Measurements from ENCODE around the gene ACER3.

ACER3 gene

DNA sequence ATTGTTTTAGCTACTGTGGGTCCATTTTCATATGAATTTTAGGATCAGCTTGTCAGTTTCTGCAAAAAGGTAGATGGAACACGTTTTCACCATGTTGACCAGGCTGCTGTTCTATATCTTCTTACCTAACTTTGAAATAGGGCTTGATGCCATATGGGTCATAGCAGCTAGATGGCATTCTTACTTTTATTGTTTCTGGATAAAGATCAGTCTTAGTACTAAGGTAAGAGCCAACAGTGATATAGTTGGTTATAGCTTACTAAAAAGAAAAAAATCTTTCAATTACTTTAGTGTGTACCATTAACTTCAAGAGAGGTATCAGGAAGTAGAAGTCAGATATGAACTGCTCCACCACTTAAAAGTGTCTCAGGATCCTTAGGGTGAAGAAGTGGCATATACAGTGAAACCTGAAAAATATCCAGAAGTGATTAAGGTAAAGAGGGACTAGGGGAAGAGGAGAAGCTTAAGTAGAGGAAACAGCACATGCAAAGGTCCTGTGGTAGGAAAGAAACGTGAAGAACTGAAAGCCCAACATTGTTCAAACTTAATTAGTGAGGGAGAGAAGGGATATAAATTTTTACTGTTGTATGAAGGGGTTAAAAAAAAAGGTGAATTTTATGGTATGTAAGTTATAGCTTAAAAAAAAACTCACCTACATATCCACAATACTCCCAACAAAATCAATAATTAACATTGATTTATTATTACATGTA, 113.6 kb downstream of the ACER3 start:
- Mint-ChIP-seq H3K27me3 (no peaks in the 10 kb centered on the region), H3K4me1 (no peaks in the 10 kb centered on the region), H3K27ac (no peak overlapping the region), H3K36me3 (peaks cover 41% of the 10 kb centered on the region), H3K4me3 (no peak overlapping the region), H3K9me3 (peaks cover 14% of the 10 kb centered on the region)
- ATAC-seq: no peak

GRCh38 chr11:76975513-76975912, 114.8 kb downstream of the ACER3 start:
- Mint-ChIP-seq H3K36me3 (peaks cover 41% of the 10 kb centered on the region), H3K9me3 (peaks cover 14% of the 10 kb centered on the region), H3K27me3 (no peaks in the 10 kb centered on the region), H3K27ac (no peak overlapping the region), H3K4me3 (no peak overlapping the region), H3K4me1 (no peaks in the 10 kb centered on the region)
- no peak for ATAC-seq

DNA sequence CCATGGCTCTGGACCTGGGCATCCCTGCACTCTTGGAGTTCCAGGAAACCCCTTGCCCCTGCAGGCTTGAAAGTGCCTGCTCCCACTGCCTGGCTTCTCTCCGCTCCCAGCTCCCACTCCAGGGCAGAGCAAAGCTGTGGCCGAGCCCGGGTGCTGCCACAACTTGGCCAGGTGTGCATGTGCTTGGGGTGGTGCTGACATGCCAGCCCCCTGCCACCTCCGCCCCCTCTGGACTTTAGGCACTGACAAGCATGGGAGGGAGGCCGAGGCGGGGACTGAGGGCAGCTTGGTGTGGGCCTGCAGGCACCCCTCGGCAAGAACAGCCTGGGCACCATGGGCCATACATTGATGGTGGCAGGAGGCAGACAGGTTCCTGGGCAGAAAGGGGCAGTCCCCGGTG, 117.1 kb downstream of the ACER3 start:
- Mint-ChIP-seq H3K9me3 (peaks cover 7% of the 10 kb centered on the region), H3K4me1 (no peaks in the 10 kb centered on the region), H3K4me3 (no peak overlapping the region), H3K27me3 (no peaks in the 10 kb centered on the region), H3K36me3 (peaks cover 31% of the 10 kb centered on the region), H3K27ac (no peak overlapping the region)
- ATAC-seq: no peak

- H3K4me3 Mint-ChIP-seq: no peak overlapping the region
- ATAC-seq: no peak
- no peak overlapping the region for H3K27ac Mint-ChIP-seq
- H3K27me3 Mint-ChIP-seq: no peaks in the 10 kb centered on the region
- peaks cover 7% of the 10 kb centered on the region for H3K9me3 Mint-ChIP-seq
- H3K36me3 Mint-ChIP-seq: peaks cover 31% of the 10 kb centered on the region
- H3K4me1 Mint-ChIP-seq: no peaks in the 10 kb centered on the region
These were observed 117.5 kb downstream of the ACER3 start for GRCh38 chr11:76978239-76978638.

- Mint-ChIP-seq H3K9me3 (peaks cover 7% of the 10 kb centered on the region), H3K4me1 (no peaks in the 10 kb centered on the region), H3K27me3 (no peaks in the 10 kb centered on the region), H3K4me3 (no peak overlapping the region), H3K36me3 (peaks cover 31% of the 10 kb centered on the region), H3K27ac (no peak overlapping the region)
- ATAC-seq: no peak
These were observed 118.1 kb downstream of the ACER3 start for GRCh38 chr11:76978818-76979217.

DNA sequence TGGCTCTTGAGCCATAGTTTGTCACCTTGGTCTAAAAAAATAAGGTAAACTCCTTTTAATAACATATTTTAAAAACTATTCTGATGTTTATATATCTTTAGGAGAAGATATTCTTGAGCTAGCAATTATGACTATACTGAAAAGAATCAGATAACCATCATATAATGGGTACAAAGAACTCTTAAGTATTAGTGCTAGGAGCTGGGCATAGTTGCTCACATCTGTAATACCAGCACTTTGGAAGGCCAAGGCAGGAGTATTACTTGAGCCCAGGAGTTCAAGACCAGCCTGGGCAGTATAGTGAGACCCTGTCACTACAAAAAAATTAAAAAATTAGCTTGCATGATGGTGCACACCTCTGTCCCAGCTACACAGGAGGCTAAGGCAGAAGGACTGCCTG, 119.5 kb downstream of the ACER3 start:
- Mint-ChIP-seq H3K27me3 (no peaks in the 10 kb centered on the region), H3K36me3 (peaks cover 32% of the 10 kb centered on the region), H3K9me3 (peaks cover 7% of the 10 kb centered on the region), H3K4me1 (no peaks in the 10 kb centered on the region), H3K27ac (no peak overlapping the region), H3K4me3 (no peak overlapping the region)
- no peak for ATAC-seq

DNA sequence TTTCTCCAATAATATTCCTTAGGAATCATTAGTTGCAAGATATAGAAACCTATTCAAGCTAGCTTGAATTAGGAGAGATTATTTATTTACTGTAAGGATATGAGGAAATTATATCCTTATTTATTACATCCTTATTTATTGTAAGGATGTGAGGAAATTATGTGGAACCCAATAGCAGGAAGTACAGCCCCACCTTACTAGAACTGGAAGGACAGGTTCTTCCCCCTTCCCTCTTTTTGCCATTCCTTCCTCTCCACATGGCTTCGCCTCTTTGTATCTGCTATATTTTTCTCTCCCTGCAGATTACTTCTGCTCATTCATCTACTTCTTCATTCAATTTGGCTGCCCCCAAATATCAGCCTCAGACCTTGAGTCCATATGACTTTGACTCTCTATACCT, 124.0 kb downstream of the ACER3 start:
- Mint-ChIP-seq H3K27me3 (no peaks in the 10 kb centered on the region), H3K36me3 (peaks cover 36% of the 10 kb centered on the region), H3K4me3 (no peak overlapping the region), H3K9me3 (no peaks in the 10 kb centered on the region), H3K4me1 (no peaks in the 10 kb centered on the region), H3K27ac (no peak overlapping the region)
- no peak for ATAC-seq

DNA sequence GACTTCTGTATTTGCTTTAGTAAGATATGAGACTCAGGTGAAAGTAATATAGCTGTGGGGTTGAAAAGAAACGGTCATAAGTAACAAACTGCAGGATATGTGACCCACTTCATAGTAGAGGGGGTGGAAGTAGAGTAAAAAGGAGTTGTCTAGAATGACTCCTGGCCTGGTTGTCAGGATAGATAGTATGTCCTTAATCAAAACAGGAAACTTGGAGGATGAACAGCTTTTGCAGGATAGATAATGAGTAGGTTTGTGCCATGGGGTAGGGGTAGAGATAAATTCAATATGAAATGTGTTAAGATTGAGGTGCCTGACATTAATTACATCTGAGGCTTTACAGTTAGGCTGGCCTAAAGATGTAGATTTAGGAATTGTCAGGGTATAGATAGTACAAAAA, 126.5 kb downstream of the ACER3 start:
- Mint-ChIP-seq H3K4me1 (no peaks in the 10 kb centered on the region), H3K27me3 (no peaks in the 10 kb centered on the region), H3K36me3 (peaks cover 46% of the 10 kb centered on the region), H3K9me3 (no peaks in the 10 kb centered on the region), H3K4me3 (no peak overlapping the region), H3K27ac (no peak overlapping the region)
- ATAC-seq: no peak

- no peaks in the 10 kb centered on the region for H3K9me3 Mint-ChIP-seq
- no peak overlapping the region for H3K27ac Mint-ChIP-seq
- no peaks in the 10 kb centered on the region for H3K27me3 Mint-ChIP-seq
- peaks cover 52% of the 10 kb centered on the region for H3K36me3 Mint-ChIP-seq
- no peak for ATAC-seq
- H3K4me1 Mint-ChIP-seq: no peaks in the 10 kb centered on the region
- H3K4me3 Mint-ChIP-seq: no peak overlapping the region
These were observed 129.9 kb downstream of the ACER3 start for GRCh38 chr11:76990628-76991027.

DNA sequence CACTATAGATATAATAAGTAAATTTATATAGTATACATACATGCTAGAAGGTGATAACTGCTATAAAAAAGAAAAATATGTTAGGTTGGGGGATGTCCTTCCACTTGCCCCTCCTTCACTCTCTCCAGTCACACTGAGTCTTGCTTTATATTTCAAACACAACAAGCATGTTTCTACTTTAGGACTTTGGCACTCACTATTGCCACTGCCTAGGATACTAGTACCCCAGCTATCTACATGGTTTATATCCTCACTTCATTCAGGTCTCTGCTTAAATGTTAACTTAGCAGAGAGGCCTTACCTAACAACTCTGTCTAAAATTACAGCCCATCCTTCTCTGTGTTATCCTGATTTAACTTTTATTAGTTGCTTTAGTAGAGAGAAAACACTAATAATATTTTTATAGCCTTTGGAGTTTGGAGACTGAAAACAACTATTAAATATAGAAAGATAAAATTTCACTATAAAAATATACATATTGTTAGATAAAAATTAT, 134.4 kb downstream of the ACER3 start:
- peaks cover 34% of the 10 kb centered on the region for H3K36me3 Mint-ChIP-seq
- H3K9me3 Mint-ChIP-seq: peaks cover 4% of the 10 kb centered on the region
- H3K27me3 Mint-ChIP-seq: no peaks in the 10 kb centered on the region
- no peak overlapping the region for H3K27ac Mint-ChIP-seq
- no peaks in the 10 kb centered on the region for H3K4me1 Mint-ChIP-seq
- ATAC-seq: no peak
- H3K4me3 Mint-ChIP-seq: no peak overlapping the region

- Mint-ChIP-seq H3K4me1 (no peaks in the 10 kb centered on the region), H3K36me3 (peaks cover 23% of the 10 kb centered on the region), H3K27ac (no peak overlapping the region), H3K9me3 (peaks cover 4% of the 10 kb centered on the region), H3K4me3 (no peak overlapping the region), H3K27me3 (no peaks in the 10 kb centered on the region)
- no peak for ATAC-seq
These were observed 136.8 kb downstream of the ACER3 start for GRCh38 chr11:76997512-76997911.

DNA sequence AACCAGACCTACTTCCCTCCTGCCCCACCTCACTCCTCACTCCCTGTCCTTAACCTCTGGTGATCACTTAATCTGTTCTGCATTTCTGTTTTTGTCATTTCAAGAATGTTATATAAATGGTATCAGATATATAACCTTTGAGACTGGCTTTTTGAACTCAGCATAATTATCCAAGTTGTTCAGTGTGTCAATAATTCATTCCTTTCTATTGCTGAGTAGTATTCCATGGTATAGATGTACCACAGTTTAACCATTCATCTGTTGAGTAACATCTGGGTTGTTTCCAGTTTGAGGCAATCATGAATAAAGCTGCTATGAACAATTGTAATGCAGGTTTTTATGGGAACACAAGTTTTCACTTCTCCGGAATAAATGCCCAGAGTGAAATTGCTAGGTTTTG, 138.9 kb downstream of the ACER3 start:
- Mint-ChIP-seq H3K9me3 (peaks cover 4% of the 10 kb centered on the region), H3K36me3 (peaks cover 24% of the 10 kb centered on the region), H3K27me3 (no peaks in the 10 kb centered on the region), H3K4me3 (no peak overlapping the region), H3K4me1 (no peaks in the 10 kb centered on the region), H3K27ac (no peak overlapping the region)
- ATAC-seq: no peak

DNA sequence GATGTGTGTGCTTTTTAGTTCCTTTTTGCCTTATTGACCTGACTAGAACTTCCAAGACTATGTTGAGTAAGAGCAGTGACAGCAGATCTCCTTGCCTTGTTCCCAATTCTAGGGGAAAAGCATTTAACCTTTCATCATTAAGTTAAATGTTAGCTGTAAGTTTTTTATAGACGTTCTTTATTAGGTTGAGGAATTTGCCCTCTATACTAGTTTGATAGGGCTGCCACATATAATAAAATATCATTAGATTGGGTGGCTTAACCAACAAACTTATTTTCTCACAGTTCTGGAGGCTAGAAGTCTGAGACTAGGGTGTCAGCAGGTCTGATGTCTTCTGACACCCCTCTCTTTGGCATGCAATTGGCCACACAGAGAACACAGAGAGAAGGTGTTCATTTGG, 140.9 kb downstream of the ACER3 start:
- Mint-ChIP-seq H3K27me3 (no peaks in the 10 kb centered on the region), H3K4me3 (no peak overlapping the region), H3K4me1 (no peaks in the 10 kb centered on the region), H3K9me3 (peaks cover 4% of the 10 kb centered on the region), H3K27ac (no peak overlapping the region), H3K36me3 (peaks cover 27% of the 10 kb centered on the region)
- ATAC-seq: no peak

GRCh38 chr11:77002776-77003175, 142.1 kb downstream of the ACER3 start:
- Mint-ChIP-seq H3K4me1 (no peaks in the 10 kb centered on the region), H3K36me3 (peaks cover 29% of the 10 kb centered on the region), H3K9me3 (peaks cover 4% of the 10 kb centered on the region), H3K4me3 (no peak overlapping the region), H3K27me3 (no peaks in the 10 kb centered on the region), H3K27ac (no peak overlapping the region)
- no peak for ATAC-seq

GRCh38 chr11:77003963-77004362, 143.2 kb downstream of the ACER3 start:
- peaks cover 25% of the 10 kb centered on the region for H3K36me3 Mint-ChIP-seq
- H3K9me3 Mint-ChIP-seq: peaks cover 4% of the 10 kb centered on the region
- ATAC-seq: no peak
- H3K27ac Mint-ChIP-seq: no peak overlapping the region
- no peaks in the 10 kb centered on the region for H3K4me1 Mint-ChIP-seq
- H3K4me3 Mint-ChIP-seq: no peak overlapping the region
- no peaks in the 10 kb centered on the region for H3K27me3 Mint-ChIP-seq

GRCh38 chr11:77009533-77010160, 148.9 kb downstream of the ACER3 start:
- no peak for ATAC-seq
- no peak overlapping the region for H3K27ac Mint-ChIP-seq
- no peaks in the 10 kb centered on the region for H3K4me1 Mint-ChIP-seq
- H3K27me3 Mint-ChIP-seq: no peaks in the 10 kb centered on the region
- H3K36me3 Mint-ChIP-seq: peaks cover 17% of the 10 kb centered on the region
- H3K9me3 Mint-ChIP-seq: no peaks in the 10 kb centered on the region
- H3K4me3 Mint-ChIP-seq: no peak overlapping the region
